COLO668 (cell line): Measurements from ENCODE around the gene PRF1.
"Not testable (repeated sequence)": the region's sequence is repeated elsewhere in the genome, so short reads cannot be mapped to it uniquely, and the experiment has no call there.

Experiments used
- DNase-seq: peaks from one replicate; lab custom pipeline; 2025; ENCODE audit not compliant: unreplicated experiment; lab: John Stamatoyannopoulos, UW

The PRF1 gene

GRCh38 chr10:70602665-70603448, at the start of gene PRF1:
Gene PRF1, minus strand, starts transcription at chr10:70602741. Its CDS starts 1,839 bp downstream, at chr10:70600902.
- DNase-seq: no peak

- DNase-seq: peak; percentile 25
Measured at GRCh38 chr10:70651661-70652060, 49.1 kb upstream of the PRF1 start.

GRCh38 chr10:70650718-70651117, 48.2 kb upstream of the PRF1 start:
- DNase-seq: no peak

GRCh38 chr10:70650104-70650503, 47.6 kb upstream of the PRF1 start:
- no peak for DNase-seq

GRCh38 chr10:70649526-70649925, 47.0 kb upstream of the PRF1 start:
- no peak for DNase-seq

GRCh38 chr10:70648427-70648826, 45.9 kb upstream of the PRF1 start:
- no peak for DNase-seq

GRCh38 chr10:70647086-70647485, 44.5 kb upstream of the PRF1 start:
- no peak for DNase-seq

GRCh38 chr10:70644959-70645358, 42.4 kb upstream of the PRF1 start:
- DNase-seq: not testable (repeated sequence)

- not testable (repeated sequence) for DNase-seq
Measured at GRCh38 chr10:70643272-70643671, 40.7 kb upstream of the PRF1 start.

GRCh38 chr10:70639640-70640383, 37.3 kb upstream of the PRF1 start:
- not testable (repeated sequence) for DNase-seq

GRCh38 chr10:70634515-70634914, 32.0 kb upstream of the PRF1 start:
- DNase-seq: not testable (repeated sequence)

GRCh38 chr10:70634011-70634410, 31.5 kb upstream of the PRF1 start:
- DNase-seq: no peak

- DNase-seq: not testable (repeated sequence)
Measured at GRCh38 chr10:70631735-70632134, 29.2 kb upstream of the PRF1 start.

- no peak for DNase-seq
Measured at GRCh38 chr10:70629338-70629737, 26.8 kb upstream of the PRF1 start.

- DNase-seq: no peak
Measured at GRCh38 chr10:70626056-70626455, 23.5 kb upstream of the PRF1 start.

- no peak for DNase-seq
Measured at GRCh38 chr10:70622981-70623844, 20.7 kb upstream of the PRF1 start.

GRCh38 chr10:70622541-70622940, 20.0 kb upstream of the PRF1 start:
- no peak for DNase-seq

- no peak for DNase-seq
Measured at GRCh38 chr10:70621503-70622078, 19.1 kb upstream of the PRF1 start.

GRCh38 chr10:70620020-70620289, 17.4 kb upstream of the PRF1 start:
- no peak for DNase-seq

- no peak for DNase-seq
Measured at GRCh38 chr10:70619271-70620019, 16.9 kb upstream of the PRF1 start.

GRCh38 chr10:70618663-70619062, 16.1 kb upstream of the PRF1 start:
- DNase-seq: no peak
